Loucy (cell line): ENCODE results near the gene CAMK2D.
A peak's percentile ranks its signal among the peaks of the same experiment; 100 is the strongest.

Experiments used
- H2AFZ ChIP-seq: fragments of 200-600 bp; sonication (generic); 2 replicates; pipeline ENCODE4 v1.6.0; 2016; ENCODE audit warnings: antibody characterized with exemption, mild to moderate bottlenecking, low read length, moderate library complexity
- H3F3A ChIP-seq: fragments of 200-600 bp; 2 replicates; pipeline ENCODE4 v1.6.0; 2016; ENCODE audit warnings: antibody characterized with exemption, low read depth, mild to moderate bottlenecking
- H3K27me3 ChIP-seq: fragments of 200-600 bp; sonication (generic); 2 replicates; pipeline ENCODE4 v1.6.1; 2014; ENCODE audit warnings: low read length, mild to moderate bottlenecking; ENCODE audit not compliant: insufficient read depth, poor library complexity, severe bottlenecking
- H3K36me3 ChIP-seq: fragments of 200-600 bp; sonication (generic); 2 replicates; pipeline ENCODE4 v1.6.1; 2016; ENCODE audit warnings: low read length; ENCODE audit not compliant: insufficient read depth
- H3K4me1 ChIP-seq: fragments of 200-600 bp; sonication (generic); 2 replicates; pipeline ENCODE4 v1.5.1; 2014; ENCODE audit warnings: low read length, mild to moderate bottlenecking; ENCODE audit not compliant: insufficient read depth, poor library complexity, severe bottlenecking
- H3K4me2 ChIP-seq: fragments of 200-600 bp; sonication (generic); 2 replicates; pipeline ENCODE4 v1.6.0; 2014; ENCODE audit warnings: antibody characterized with exemption, low read length, low read depth, mild to moderate bottlenecking; ENCODE audit not compliant: poor library complexity, severe bottlenecking
- H3K4me3 ChIP-seq: fragments of 200-600 bp; sonication (generic); 2 replicates; pipeline ENCODE4 v1.5.1; 2014; ENCODE audit warnings: low read length, mild to moderate bottlenecking, mixed read lengths; ENCODE audit not compliant: poor library complexity, severe bottlenecking
- H3K79me2 ChIP-seq: fragments of 200-600 bp; sonication (generic); 2 replicates; pipeline ENCODE4 v1.6.1; 2014; ENCODE audit warnings: low read length; ENCODE audit not compliant: insufficient read depth
- H3K9ac ChIP-seq: fragments of 200-600 bp; sonication (generic); 2 replicates; pipeline ENCODE4 v1.6.0; 2014; ENCODE audit warnings: mild to moderate bottlenecking, low read depth, low read length, moderate library complexity; ENCODE audit not compliant: poor library complexity, severe bottlenecking
- H3K9me2 ChIP-seq: fragments of 200-600 bp; sonication (generic); replicated peaks from 2 replicates; pipeline ENCODE4 v1.6.1; 2016; ENCODE audit warnings: low read depth, low read length, mixed read lengths
- H3K9me3 ChIP-seq: fragments of 200-600 bp; sonication (generic); 2 replicates; pipeline ENCODE4 v1.6.1; 2014; ENCODE audit warnings: mild to moderate bottlenecking, antibody characterized with exemption, low read length, low read depth; ENCODE audit not compliant: insufficient read depth
- H4K20me1 ChIP-seq: fragments of 200-600 bp; sonication (generic); 2 replicates; pipeline ENCODE4 v1.6.0; 2014; ENCODE audit warnings: antibody characterized with exemption, low read length, mild to moderate bottlenecking; ENCODE audit not compliant: insufficient read depth, poor library complexity, severe bottlenecking
- EZH2phosphoT487 ChIP-seq: fragments of 200-600 bp; IDR thresholded peaks from 2 replicates; pipeline ENCODE4 v1.6.1; 2018; ENCODE audit warnings: antibody characterized with exemption, mild to moderate bottlenecking, moderate library complexity, borderline replicate concordance
- TF ChIP-seq, protein P1 (sequence below): fragments of 200-600 bp; sonication (generic); conservative IDR thresholded peaks from 2 replicates; pipeline ENCODE4 v1.5.1; 2014; ENCODE audit warnings: mild to moderate bottlenecking, antibody characterized with exemption, low read length

The CAMK2D gene

GRCh38 chr4:113695328-113696169 lies 66.0 kb downstream of the CAMK2D start:
- Histone ChIP-seq H3K4me1 (peaks cover 32% of the 10 kb centered on the region), H4K20me1 (no peaks in the 10 kb centered on the region), H3K4me3 (no peak overlapping the region), H3K79me2 (peaks cover 42% of the 10 kb centered on the region), H3K4me2 (no peak overlapping the region), H3K9me2 (no peaks in the 10 kb centered on the region), H3K9ac (no peak overlapping the region), H3F3A (no peaks in the 10 kb centered on the region), H3K9me3 (no peaks in the 10 kb centered on the region), H2AFZ (no peak overlapping the region), H3K27me3 (no peaks in the 10 kb centered on the region), H3K36me3 (no peaks in the 10 kb centered on the region)
- TF ChIP-seq EZH2phosphoT487: no peak
- TF ChIP-seq, protein P1, sequence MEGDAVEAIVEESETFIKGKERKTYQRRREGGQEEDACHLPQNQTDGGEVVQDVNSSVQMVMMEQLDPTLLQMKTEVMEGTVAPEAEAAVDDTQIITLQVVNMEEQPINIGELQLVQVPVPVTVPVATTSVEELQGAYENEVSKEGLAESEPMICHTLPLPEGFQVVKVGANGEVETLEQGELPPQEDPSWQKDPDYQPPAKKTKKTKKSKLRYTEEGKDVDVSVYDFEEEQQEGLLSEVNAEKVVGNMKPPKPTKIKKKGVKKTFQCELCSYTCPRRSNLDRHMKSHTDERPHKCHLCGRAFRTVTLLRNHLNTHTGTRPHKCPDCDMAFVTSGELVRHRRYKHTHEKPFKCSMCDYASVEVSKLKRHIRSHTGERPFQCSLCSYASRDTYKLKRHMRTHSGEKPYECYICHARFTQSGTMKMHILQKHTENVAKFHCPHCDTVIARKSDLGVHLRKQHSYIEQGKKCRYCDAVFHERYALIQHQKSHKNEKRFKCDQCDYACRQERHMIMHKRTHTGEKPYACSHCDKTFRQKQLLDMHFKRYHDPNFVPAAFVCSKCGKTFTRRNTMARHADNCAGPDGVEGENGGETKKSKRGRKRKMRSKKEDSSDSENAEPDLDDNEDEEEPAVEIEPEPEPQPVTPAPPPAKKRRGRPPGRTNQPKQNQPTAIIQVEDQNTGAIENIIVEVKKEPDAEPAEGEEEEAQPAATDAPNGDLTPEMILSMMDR: no peak

- no peak overlapping the region for H3K4me3 ChIP-seq
- TF ChIP-seq EZH2phosphoT487: no peak
- TF ChIP-seq, protein P1: no peak
- peaks cover 37% of the 10 kb centered on the region; the same call in 1 of the 2 replicates for H3K79me2 ChIP-seq
- H3K4me1 ChIP-seq: peaks cover 30% of the 10 kb centered on the region
- H3K4me2 ChIP-seq: no peak overlapping the region
- no peaks in the 10 kb centered on the region for H4K20me1 ChIP-seq
- no peaks in the 10 kb centered on the region for H3K9me2 ChIP-seq
- H3K9me3 ChIP-seq: no peaks in the 10 kb centered on the region
- H3F3A ChIP-seq: no peaks in the 10 kb centered on the region
- no peaks in the 10 kb centered on the region for H3K27me3 ChIP-seq
- no peak overlapping the region for H3K9ac ChIP-seq
- no peaks in the 10 kb centered on the region for H3K36me3 ChIP-seq
- H2AFZ ChIP-seq: no peak overlapping the region
These were observed 67.5 kb downstream of the CAMK2D start for GRCh38 chr4:113694008-113694407.

- Histone ChIP-seq H3K4me1 (peaks cover 30% of the 10 kb centered on the region), H3K4me3 (peak overlapping the region; percentile 30), H3K4me2 (peak overlapping the region; percentile 60), H3K9ac (no peak overlapping the region), H3F3A (no peaks in the 10 kb centered on the region), H3K9me2 (no peaks in the 10 kb centered on the region), H3K27me3 (no peaks in the 10 kb centered on the region), H3K36me3 (no peaks in the 10 kb centered on the region), H4K20me1 (no peaks in the 10 kb centered on the region), H3K79me2 (peaks cover 37% of the 10 kb centered on the region; the same call in 1 of the 2 replicates), H2AFZ (no peak overlapping the region), H3K9me3 (no peaks in the 10 kb centered on the region)
- no peak for TF ChIP-seq EZH2phosphoT487
- TF ChIP-seq, protein P1: no peak
These were observed 68.6 kb downstream of the CAMK2D start for GRCh38 chr4:113692809-113693411.
